ENCODE results near the gene PHKB. TPM values are rescaled to one million over a fixed set of nuclear protein-coding genes. Genes with fewer than 3 reads are reported as not detected.

Gene PHKB
- polyA plus RNA-seq, 1 donor from 2014 or later: 99.5 TPM

GRCh38 chr16:47726031-47726675 lies 265.0 kb downstream of the PHKB start:
- no peak overlapping the region for H2AFZ ChIP-seq (ENCODE audit: low read depth, low read length)
- no peak for TF ChIP-seq SMC3 (conservative IDR thresholded peaks at IDR 0.05; ENCODE audit: poor library complexity)
- TF ChIP-seq RAD21 (conservative IDR thresholded peaks at IDR 0.05): no peak
- TF ChIP-seq TAF1 (IDR thresholded peaks at IDR 0.05; ENCODE audit: low read depth): no peak
- no peak for TF ChIP-seq MXI1 (conservative IDR thresholded peaks at IDR 0.05; ENCODE audit: poor library complexity, severe bottlenecking)
- TF ChIP-seq REST (IDR thresholded peaks at IDR 0.05; ENCODE audit: borderline replicate concordance): no peak
- no peak for TF ChIP-seq EP300 (conservative IDR thresholded peaks at IDR 0.05; ENCODE audit: poor library complexity, severe bottlenecking)
- no peak for TF ChIP-seq EZH2 (IDR thresholded peaks at IDR 0.05; ENCODE audit: borderline replicate concordance, insufficient read depth, low read length, poor library complexity, severe bottlenecking)
- no peak for TF ChIP-seq POLR2AphosphoS5 (IDR thresholded peaks at IDR 0.05)
- TF ChIP-seq, protein P1, sequence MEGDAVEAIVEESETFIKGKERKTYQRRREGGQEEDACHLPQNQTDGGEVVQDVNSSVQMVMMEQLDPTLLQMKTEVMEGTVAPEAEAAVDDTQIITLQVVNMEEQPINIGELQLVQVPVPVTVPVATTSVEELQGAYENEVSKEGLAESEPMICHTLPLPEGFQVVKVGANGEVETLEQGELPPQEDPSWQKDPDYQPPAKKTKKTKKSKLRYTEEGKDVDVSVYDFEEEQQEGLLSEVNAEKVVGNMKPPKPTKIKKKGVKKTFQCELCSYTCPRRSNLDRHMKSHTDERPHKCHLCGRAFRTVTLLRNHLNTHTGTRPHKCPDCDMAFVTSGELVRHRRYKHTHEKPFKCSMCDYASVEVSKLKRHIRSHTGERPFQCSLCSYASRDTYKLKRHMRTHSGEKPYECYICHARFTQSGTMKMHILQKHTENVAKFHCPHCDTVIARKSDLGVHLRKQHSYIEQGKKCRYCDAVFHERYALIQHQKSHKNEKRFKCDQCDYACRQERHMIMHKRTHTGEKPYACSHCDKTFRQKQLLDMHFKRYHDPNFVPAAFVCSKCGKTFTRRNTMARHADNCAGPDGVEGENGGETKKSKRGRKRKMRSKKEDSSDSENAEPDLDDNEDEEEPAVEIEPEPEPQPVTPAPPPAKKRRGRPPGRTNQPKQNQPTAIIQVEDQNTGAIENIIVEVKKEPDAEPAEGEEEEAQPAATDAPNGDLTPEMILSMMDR (IDR thresholded peaks at IDR 0.05; ENCODE audit: poor library complexity, severe bottlenecking): no peak
- no peaks in the 10 kb centered on the region for H3K27me3 ChIP-seq (ENCODE audit: insufficient read depth, low read depth, low read length)
- H3K79me2 ChIP-seq (replicated peaks; ENCODE audit: insufficient read depth, low read length): no peaks in the 10 kb centered on the region
- H3K9me2 ChIP-seq (ENCODE audit: insufficient read depth, low read length): no peaks in the 10 kb centered on the region
- no peak overlapping the region for H3K27ac ChIP-seq (ENCODE audit: low read length)
- no peaks in the 10 kb centered on the region for H3K36me3 ChIP-seq (ENCODE audit: insufficient read depth, low read length)
- no peak overlapping the region for H3K9ac ChIP-seq (ENCODE audit: low read length)
- H3F3A ChIP-seq (ENCODE audit: insufficient read depth, low read length, poor library complexity, severe bottlenecking): no peaks in the 10 kb centered on the region
- no peaks in the 10 kb centered on the region for H4K20me1 ChIP-seq (ENCODE audit: insufficient read depth)
- H3K4me3 ChIP-seq (ENCODE audit: low read length): no peak overlapping the region
- H3K4me2 ChIP-seq (ENCODE audit: low read length): no peak overlapping the region
- no peaks in the 10 kb centered on the region for H3K9me3 ChIP-seq (ENCODE audit: low read length)

- H2AFZ ChIP-seq (ENCODE audit: low read depth, low read length): no peak overlapping the region
- H3K4me3 ChIP-seq (ENCODE audit: low read length): no peak overlapping the region
- H3K27me3 ChIP-seq (ENCODE audit: insufficient read depth, low read depth, low read length): no peaks in the 10 kb centered on the region
- H3K36me3 ChIP-seq (ENCODE audit: insufficient read depth, low read length): no peaks in the 10 kb centered on the region
- H4K20me1 ChIP-seq (ENCODE audit: insufficient read depth): no peaks in the 10 kb centered on the region
- H3K9me3 ChIP-seq (ENCODE audit: low read length): no peaks in the 10 kb centered on the region
- H3F3A ChIP-seq (ENCODE audit: insufficient read depth, low read length, poor library complexity, severe bottlenecking): no peaks in the 10 kb centered on the region
- no peak overlapping the region for H3K4me2 ChIP-seq (ENCODE audit: low read length)
- no peak overlapping the region for H3K9ac ChIP-seq (ENCODE audit: low read length)
- H3K79me2 ChIP-seq (replicated peaks; ENCODE audit: insufficient read depth, low read length): no peaks in the 10 kb centered on the region
- TF ChIP-seq SMC3 (conservative IDR thresholded peaks at IDR 0.05; ENCODE audit: poor library complexity) (no peak), EP300 (conservative IDR thresholded peaks at IDR 0.05; ENCODE audit: poor library complexity, severe bottlenecking) (no peak), REST (IDR thresholded peaks at IDR 0.05; ENCODE audit: borderline replicate concordance) (no peak), MXI1 (conservative IDR thresholded peaks at IDR 0.05; ENCODE audit: poor library complexity, severe bottlenecking) (no peak)
- H3K9me2 ChIP-seq (ENCODE audit: insufficient read depth, low read length): no peaks in the 10 kb centered on the region
- no peak overlapping the region for H3K27ac ChIP-seq (ENCODE audit: low read length)
Measured at GRCh38 chr16:47727131-47727530, 266.0 kb downstream of the PHKB start.
